ENCODE measurements around the gene SASH3. TPM values are rescaled to one million over a fixed set of nuclear protein-coding genes. Genes with fewer than 3 reads are reported as not detected.

Gene SASH3
- total RNA-seq, 1 donor from 2014 or later, result not detected

DNA sequence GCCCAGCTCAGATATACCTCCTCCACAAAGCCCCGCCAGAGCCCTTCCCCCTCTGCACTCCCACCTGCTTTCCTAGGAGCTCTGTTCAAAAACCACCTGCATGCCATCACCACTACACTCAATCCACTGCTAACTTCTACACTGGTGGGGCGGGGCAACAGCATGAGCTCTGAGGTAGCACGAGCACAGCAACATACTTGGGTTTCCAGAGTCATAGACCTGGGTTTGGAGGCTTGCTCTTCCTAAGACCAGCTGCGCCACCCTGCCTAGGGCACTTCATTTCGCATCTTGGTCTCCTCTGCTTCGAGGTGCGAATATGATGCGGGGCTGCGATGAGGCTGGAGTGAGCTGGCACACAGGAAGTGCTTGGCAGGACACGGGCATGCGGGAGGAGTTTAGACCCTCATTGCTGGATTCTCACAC, 3.6 kb downstream of the SASH3 start:
- DNase-seq (ENCODE audit: low read depth), result no peak

DNA sequence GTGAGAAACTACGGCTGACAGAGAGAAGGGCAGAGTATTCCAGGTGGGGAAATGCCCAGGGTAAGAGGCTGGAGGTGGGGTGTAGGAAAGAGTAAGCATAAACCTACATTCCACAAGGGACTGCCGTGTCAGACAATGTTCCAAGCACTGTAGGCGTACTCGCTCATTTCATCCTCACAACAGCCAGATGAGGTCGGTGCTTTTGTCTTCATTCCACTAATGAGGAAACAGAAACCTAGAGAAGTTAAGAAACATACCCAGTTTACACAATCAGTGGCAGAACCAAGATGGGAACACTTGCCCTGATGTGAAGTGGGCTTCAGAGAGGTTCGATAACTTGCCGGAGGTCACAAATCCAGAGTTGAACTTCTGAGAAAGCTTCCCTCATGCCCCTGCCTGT, 4.6 kb downstream of the SASH3 start:
- DNase-seq (ENCODE audit: low read depth), result no peak

DNA sequence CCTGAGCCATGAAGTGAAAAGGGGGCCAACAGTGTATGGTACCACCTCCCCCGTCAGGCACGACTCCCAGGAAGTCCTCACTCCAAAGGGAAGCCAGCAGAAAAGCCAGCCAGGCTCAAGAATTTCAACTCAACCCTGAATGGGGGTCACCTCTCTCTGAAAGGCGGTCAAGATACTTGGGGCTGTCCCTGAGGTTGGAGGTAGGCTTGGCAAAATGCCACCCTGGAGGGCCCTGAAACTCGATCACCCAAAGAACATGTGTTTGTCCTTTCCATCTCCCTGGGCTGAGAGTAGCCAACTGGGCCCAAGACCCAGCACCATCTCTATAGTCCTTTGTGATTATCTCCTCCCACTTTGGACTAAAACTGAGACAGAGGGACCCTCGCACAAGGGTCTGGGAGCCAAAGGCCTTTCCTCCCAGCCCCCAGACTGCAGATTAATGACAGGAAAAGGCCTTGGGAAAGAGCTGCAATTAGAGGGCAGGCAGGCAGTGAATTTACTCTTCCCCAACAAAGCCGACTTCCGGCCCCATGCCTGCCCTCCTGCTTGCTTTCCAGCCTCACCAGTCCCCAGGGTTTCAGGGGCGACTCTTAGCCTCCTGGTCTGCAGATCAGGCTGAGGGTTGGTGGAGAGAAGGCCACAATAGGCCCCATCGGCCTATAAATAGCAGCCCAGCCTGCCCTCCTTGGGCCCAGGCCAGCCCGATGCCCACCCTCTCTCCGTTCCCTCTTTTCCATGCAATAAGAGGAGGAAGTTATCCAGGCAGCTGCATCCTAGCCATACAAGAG, 5.6 kb downstream of the SASH3 start:
- DNase-seq (ENCODE audit: low read depth), result no peak

DNA sequence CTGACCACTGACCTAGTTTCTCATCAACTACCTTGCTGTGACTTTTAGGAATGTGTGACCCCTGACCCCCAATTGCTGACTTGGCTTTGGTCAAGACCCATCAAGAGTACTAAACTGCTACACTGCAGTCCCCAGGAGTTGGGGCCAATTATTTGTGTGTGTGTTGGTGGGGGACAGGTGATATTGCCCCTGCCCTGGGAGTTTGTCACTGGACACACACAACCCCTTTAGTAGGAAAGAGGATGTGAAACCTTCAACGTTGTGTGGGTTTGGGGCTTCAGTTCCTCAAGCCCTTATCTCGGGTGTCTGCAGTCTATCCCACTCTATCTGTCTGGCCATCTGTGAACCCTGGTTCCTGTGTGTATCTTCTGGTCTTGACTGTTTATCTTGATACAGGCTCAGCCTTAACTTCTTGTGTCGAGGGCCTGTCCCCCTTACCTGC, 6.5 kb downstream of the SASH3 start:
- no peak for DNase-seq (ENCODE audit: low read depth)

- no peak for DNase-seq (ENCODE audit: low read depth)
Measured at GRCh38 chrX:129787336-129788055, 7.7 kb downstream of the SASH3 start.

GRCh38 chrX:129788527-129788926, 8.8 kb downstream of the SASH3 start:
- DNase-seq (ENCODE audit: low read depth), result no peak

DNA sequence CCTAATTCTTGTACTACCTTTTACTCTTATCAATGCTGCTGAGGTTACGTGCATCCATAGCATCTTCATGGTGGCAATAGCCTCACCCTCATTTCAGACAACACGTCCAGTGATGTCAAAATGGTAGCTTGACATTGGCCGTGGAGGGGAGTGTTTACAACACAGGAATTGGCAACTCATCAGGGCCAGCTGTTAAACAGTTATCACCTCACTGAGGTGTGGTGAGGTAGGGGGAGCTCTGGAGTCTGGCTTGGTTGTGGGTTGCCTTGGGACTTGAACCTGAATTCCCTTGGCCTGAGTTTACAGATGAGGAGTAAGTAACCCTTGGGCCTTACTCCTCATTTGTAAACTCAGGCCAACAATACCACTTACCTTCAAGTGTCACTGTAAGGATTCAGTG, 10.4 kb downstream of the SASH3 start:
- no peak for DNase-seq (ENCODE audit: low read depth)

DNA sequence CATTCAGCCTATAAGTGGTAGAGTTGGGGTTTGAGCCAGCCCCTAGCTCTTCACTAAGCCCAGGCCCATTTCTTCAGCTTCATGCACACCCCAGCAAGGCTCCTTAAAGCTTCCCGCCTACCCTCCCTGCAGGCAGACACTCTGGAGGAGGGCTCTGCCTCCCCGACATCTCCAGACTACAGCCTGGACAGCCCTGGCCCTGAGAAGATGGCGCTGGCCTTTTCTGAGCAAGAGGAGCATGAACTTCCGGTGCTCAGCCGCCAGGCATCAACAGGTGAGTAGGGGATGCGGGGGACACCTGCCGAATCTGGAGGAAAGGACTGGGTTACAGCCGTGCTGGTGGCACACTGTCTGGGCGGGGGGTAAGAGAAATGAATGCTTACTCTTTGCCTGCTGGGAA, 11.1 kb downstream of the SASH3 start:
- no peak for DNase-seq (ENCODE audit: low read depth)

- no peak for DNase-seq (ENCODE audit: low read depth)
Measured at GRCh38 chrX:129791336-129791735, 11.6 kb downstream of the SASH3 start.

DNA sequence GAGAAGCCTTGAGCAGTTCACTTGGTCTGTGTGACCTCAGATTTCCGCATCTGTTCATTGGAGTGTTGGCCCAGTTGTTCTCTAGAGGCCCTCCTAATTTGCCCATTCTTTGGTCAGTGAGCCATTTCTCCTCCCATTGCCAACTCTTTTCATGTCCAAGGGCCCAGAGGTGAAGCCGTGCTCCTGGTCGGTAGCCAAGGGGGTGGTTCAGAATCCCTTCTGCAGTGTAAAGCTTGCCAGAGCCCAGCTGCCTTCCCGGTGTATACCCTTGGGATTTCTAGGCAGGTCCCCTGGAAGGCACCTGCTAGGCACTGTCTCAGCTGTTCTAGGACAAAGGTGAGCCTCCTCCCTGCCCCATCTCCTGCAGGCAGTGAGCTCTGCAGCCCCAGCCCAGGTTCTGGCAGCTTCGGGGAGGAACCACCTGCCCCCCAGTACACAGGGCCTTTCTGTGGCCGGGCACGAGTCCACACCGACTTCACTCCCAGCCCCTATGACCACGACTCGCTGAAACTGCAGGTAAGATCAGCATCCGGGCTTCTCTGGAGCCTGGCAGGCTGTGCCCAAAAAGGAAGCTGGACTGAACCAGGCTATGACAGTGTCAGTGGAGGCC, 12.3 kb downstream of the SASH3 start:
- DNase-seq (ENCODE audit: low read depth), result no peak

GRCh38 chrX:129792586-129793291, 13.0 kb downstream of the SASH3 start:
- no peak for DNase-seq (ENCODE audit: low read depth)

DNA sequence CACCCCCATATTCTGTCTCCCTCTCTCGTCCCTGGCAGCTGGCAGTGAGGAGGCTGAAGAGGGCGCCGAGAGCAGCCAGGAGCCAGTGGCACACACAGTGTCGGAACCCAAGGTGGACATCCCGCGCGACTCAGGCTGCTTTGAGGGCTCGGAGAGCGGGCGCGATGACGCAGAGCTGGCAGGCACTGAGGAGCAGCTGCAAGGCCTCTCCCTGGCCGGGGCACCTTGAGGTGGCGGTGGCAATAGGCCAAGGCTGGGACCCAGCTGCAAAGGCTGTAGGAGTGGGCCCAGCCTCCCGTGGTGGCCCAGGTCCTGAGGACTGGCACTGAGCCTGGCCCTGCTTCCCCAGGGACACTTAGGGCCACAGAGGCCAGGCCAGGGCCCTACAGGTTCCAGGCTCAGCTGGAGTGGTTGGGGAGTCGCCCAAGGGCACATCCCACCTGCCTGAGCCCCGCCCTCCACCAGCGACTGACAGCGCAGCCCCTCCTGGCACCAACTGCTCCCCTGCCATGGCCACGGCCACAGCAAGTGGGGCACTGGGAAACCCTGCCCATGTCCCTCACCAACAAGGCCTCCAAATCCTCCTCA, 13.9 kb downstream of the SASH3 start:
- no peak for DNase-seq (ENCODE audit: low read depth)

DNA sequence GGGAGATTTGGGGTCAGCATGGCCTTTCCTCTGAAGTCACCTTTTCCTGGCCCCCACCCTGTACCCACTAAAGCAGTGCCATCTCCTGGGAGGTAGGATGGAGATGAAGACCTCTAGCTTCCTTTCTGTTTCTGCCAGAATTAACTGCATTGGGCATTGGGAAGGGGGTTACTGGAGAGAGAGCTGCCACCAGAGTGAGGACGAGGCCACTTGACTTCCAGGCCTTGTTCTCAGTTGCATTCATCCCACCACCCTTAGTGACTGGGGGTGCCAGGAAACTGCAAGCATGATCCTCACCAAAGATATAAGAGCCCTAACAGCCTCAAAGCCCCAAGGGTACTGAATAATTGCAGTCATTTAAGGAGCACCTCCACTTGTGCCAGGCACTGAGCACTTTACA, 15.8 kb downstream of the SASH3 start:
- DNase-seq (ENCODE audit: low read depth), result no peak

- DNase-seq (ENCODE audit: low read depth), result no peak
Measured at GRCh38 chrX:129797251-129797906, 17.6 kb downstream of the SASH3 start.

- DNase-seq (ENCODE audit: low read depth), result no peak
Measured at GRCh38 chrX:129798456-129798855, 18.7 kb downstream of the SASH3 start.

DNA sequence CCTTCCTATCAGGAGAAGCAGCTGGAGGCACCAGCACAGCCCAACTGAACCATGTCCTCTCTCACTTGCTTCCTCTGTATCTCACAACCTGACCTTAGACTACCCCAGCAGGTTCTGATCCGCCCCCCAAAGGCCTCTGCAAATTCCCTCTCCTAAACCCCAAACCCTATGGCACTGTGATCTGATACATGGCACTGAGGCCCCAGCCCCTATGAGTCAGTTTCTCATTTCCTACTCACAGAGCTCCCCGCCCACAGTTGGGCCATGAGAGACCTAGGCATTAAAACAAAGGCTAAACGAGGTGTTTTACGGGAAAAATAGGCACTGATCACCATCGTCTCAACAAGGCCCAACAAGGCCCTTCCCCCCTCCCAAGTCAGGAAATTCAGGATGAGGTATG, 19.1 kb downstream of the SASH3 start:
- no peak for DNase-seq (ENCODE audit: low read depth)

GRCh38 chrX:129800186-129800585, 20.4 kb downstream of the SASH3 start:
- DNase-seq (ENCODE audit: low read depth), result no peak

DNA sequence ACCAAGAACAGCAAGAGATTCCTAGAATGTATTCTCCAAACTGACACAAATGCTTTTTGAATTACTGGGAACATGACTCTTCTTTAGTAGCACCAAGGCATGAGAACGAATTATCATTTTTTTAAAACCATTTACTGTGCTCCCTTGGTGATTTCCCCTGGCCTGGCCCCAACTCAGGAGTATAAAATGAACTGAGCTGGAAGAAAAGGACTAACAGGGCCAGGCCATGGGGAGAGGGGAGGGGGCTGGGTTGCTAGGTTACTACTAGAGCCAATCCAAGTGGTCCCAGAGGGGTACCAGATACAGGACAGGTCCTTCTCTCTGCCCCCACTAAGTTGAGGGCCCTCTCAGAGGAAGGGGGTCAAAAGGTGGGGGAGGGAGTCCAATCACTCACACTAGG, 23.1 kb downstream of the SASH3 start:
- DNase-seq (ENCODE audit: low read depth), result no peak

- DNase-seq (ENCODE audit: low read depth), result no peak
Measured at GRCh38 chrX:129804806-129805205, 25.1 kb downstream of the SASH3 start.

- no peak for DNase-seq (ENCODE audit: low read depth)
Measured at GRCh38 chrX:129808158-129808828, 28.5 kb downstream of the SASH3 start.

Measured in renal cortical epithelial cell (primary cell).